HL-60/S4 (cell line): ENCODE data around the gene PRSS50.
"Not testable (repeated sequence)": the region's sequence is repeated elsewhere in the genome, so short reads cannot be mapped to it uniquely, and the experiment has no call there.

Source experiments
- in situ Hi-C: fragments of 300-500 bp; cut with MboI; formaldehyde crosslinking; loops from 2 replicates; pipeline ENCODE4 v1.14.3; 2022; ENCODE audit warnings: low sequenced_read_pairs

PRSS50 gene

DNA sequence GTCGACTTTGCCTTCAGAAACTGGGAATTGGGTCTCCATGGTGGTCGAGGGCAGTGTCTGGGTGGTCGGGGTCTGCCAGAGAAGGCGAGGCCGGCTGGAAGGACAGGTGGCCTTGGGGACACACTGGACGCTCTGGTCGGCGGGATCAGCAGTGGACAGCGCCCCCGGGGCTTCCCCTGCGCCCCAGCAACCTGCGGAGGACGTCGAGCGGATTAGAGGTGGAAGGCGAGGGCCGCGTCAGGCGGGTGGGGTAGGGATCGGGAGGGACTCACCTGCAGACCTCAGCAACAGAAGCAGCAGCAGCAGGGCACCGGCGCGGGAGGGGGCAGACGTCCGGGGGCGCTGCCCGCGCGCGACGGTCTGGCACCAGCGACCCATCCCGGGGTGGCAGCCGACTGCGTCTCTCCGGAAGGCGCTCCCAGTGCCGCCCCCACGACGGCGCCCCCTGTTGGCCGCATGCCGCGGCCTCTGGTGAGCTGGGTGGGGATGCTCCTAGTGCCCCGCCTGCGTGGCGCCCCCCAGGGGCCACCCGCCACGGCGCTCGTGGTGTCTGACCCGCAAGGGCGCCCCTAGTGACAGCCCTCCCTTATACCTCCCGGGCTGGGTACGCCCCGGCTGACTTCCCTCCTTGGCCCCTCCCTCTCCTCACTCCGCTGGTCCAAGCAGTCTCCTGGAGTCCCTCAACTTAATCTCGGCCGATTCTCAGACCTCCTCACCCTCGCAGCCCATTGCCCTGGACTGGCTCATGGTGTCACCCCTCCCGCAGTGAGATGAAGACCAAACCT is at the start of gene PRSS50:
Gene PRSS50, minus strand, starts transcription at position 423 of the 785 bp plus-strand sequence. Its CDS starts 45 bp downstream, at position 378.
- in situ Hi-C loops = loop anchor here (25.0 kb wide), 2 partner anchors 170 to 645 kb away; partner anchors contain the start of gene PTH1R

GRCh38 chr3:46764206-46764605 is 46.5 kb upstream of the PRSS50 start:
- in situ Hi-C loops = no loop called here

DNA sequence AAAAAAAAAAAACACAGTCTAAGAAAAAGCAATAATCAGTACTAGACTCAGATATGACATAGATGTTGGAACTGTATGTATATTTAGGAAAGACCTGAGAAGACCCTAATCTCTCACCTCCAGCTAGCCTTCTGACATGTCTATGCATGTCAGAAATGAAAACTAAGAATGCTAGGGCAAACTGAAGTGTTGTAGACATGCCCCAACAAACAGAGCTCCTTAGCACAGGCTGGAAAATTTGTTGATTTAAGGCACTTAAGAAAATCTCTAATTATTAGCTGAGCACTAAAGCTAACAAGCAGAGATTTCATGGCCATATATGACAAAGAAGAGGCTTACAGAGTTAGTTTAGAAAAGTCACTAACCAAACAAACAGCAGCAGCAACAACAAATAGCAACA is 45.5 kb upstream of the PRSS50 start:
- in situ Hi-C loops = no loop called here

DNA sequence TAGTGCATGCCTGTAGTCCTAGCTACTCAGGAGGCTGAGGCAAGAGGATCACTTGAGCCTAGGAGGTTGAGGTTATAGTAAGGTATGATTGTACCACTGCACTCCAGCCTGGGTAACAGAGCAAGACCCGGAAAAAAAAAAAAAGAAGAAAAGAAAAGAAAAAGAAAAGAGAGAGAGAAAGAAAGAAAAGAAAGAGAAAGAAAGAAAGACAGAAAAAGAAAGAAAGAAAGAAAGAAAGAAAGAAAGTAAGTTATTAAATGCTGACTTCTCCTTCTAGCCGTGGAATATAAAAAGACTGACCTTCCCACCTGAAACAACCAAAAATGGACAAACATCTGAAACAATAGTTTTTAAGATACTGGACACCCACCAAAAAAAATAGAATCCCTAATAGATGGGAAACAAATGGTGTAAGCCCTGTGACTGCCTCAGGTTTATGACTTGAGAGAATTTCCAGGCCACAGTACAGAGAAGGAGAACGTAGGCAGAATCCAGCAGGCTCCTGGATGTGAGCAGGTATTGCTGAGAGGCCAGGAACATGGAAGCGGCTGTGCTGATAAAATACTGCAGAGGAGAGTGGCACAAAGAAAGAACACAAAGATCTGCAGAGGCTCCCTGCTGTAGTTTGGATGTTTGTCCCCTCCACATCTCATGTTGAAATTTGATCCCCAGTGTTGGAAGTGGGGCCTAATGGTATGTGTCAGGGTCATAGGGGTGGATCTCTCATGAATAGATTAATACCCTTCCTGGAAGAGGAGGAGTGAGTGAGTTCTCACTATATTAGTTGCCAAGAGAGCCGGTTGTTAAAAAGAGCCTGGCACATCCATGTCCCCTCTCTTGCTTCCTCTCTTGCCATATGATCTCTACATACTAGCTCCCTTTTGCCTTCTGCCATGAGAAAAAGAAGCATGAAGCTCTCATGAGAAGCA is 41.8 kb upstream of the PRSS50 start:
- in situ Hi-C loops = no loop called here

- in situ Hi-C loops = no loop called here
Observed at GRCh38 chr3:46756642-46757041, 39.0 kb upstream of the PRSS50 start.

- in situ Hi-C loops = no loop called here
Observed at GRCh38 chr3:46755646-46756045, 38.0 kb upstream of the PRSS50 start.

DNA sequence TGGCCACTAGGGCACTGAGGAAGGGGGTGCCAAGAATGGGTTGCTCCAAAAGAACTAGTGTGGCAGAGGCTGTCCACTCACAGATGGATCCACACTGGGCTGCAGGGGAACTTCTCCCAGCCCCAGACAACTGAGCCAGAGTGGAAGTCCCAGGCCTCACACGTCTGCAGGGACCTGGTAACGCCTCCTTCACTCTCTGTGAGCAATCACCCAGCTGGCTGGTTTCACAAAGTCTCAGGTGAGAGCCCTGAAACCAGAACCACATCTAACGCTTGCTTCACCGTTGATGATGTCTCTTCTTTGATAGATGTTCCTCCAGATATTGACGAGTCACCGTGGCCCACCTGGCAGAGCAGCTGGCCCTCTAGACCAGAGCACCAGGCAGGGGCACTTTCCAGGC is 35.5 kb upstream of the PRSS50 start:
- in situ Hi-C loops = not testable (repeated sequence)

DNA sequence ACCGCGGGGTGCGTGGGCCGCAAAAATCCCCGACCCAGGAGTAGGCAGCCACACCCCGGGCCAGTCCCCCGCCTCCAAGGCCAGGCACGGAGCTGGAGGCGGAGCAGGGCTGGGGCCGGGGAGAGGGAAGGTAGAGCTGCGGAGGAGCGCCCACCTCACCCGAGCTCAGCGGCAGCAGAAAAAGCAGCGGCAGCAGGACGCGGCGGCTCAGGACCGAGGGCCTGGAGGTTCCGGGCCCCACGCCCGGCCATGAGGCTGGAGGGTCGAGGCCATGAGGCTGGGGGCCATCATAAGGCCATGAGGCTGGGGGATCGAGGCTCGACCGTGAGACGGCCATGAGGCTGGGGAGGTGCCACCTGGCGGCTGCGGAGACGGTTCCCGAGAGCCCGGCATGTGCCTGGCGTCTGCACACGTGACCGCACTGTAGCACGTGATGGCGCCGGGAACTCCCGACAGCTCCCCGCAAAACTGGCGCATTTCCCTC is 32.9 kb upstream of the PRSS50 start:
- in situ Hi-C loops = no loop called here

GRCh38 chr3:46749129-46749528 is 31.5 kb upstream of the PRSS50 start:
- in situ Hi-C loops = no loop called here

DNA sequence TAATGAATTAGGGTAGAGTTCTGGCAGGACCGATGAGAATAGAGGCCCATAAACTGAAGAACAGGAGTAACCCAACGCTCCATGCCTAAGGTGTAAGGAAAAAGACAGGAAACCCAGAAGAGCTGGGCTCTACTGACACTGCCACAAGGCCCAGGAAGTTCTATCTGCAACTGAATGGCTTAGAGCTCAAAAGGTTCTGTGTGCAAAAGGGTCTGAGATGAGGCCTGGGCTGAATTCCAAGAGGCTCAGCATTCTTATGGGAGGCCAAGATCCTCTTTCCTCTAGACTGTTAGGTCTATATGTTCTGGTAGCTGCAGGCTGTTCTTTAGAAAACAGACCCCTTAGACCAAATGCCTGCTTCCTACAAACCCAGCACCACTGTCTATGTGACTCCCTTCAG is 30.5 kb upstream of the PRSS50 start:
- in situ Hi-C loops = no loop called here

DNA sequence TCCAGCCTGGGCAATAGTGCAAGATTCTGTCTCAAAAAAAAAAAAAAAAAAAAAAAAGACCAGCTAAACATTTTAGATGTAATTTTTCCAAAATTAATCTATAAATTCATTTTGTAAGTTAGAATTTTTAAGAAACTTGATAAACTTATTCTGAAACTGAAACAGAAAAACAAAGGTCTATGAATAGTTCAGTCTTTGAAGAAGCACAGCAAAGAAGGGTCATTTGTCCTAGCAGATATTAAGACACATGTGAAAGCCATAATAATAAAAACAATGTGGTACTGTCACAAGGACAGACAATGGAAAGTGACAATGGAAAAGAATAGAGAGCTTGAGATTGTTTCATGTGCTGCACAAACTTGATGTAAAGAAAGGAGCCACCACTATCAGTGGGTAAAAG is 29.0 kb upstream of the PRSS50 start:
- in situ Hi-C loops = no loop called here

DNA sequence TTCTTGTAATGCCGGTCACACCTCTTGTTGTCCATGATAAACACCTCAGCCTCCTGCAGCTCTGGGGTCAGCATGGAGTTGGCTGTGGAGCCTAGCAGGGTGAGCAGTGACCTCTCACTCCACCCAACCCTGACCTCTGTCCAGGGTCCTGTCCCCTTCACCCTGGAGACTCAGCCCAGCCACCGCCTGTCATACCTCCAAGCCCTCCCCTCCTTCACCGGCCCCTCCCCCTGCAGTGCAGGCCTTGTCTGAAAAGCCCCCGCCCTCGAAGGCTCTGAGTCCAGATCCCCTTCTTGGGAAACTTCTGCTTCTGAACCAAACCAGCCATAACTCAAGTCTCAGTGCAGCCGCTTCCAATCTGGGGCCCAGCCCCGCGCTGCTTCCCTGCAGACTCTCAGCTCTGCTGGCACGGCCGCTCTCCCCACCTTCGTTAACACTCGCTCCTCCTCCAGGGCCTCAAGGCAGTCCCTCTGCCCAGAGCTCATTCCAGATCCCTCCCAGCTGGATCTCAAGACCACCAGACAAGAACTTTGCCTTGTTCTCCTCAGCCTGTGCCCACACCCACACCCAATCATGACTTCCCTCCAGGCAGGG is 25.4 kb upstream of the PRSS50 start:
- in situ Hi-C loops = no loop called here

DNA sequence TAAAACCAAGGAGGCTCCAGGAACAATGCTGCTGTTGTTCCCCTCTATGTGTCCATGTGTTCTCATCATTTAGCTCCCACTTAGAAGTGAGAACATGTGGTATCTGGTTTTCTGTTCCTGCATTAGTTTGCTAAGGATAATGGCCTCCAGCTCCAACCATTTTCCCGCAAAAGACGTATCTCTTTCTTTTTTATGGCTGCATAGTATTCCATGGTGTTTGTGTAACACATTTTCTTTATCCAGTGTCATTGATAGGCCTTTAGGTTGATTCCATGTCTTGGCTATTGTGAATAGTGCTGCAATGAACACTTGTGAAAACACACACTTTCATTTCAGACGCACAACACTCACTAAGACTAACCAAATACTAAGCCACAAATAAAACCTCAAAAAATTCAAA is 21.9 kb upstream of the PRSS50 start:
- in situ Hi-C loops = not testable (repeated sequence)

- in situ Hi-C loops = no loop called here
Observed at GRCh38 chr3:46737329-46737731, 19.7 kb upstream of the PRSS50 start.

DNA sequence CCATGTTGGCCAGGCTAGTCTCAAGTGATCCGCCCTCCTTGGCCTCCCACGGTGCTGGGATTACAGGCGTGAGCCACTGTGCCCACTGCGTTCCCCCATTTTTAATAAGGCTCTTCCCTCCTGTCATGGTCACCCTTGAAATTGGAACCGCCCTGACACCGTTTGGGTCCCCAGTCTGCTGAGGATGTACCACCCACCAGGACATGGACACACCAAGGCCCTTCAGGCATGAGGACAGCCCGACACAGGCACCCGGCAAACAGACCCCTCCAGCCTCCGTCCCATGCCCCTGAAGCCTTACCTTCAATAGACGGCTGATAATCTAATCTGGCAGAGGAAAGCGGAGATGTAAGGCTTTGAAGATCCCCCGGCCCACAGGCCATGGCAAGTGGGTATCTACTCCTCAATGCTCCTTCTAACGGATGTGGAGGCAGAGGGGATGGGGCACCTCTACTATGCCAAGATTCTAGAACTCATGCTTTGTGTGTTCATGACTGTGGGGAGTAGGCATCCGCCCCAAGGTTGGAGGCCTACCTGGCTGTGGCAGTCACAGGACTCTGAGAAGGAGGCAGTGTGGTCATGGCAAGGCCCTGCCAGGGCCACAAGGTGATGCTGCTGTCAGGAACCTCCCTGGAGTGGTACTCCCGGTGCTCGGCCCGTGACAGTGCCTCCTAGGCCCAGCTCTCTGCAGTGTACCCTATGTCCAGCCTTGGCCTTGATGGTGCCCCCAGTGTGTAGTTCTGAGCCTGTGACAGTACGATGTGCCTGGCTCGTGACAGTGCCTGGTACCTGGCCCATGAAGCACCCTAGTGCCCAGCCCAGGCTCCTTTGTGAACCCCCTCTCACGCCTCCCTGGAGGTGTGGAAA is 18.6 kb upstream of the PRSS50 start:
- in situ Hi-C loops = no loop called here

- in situ Hi-C loops = no loop called here
Observed at GRCh38 chr3:46734773-46735172, 17.1 kb upstream of the PRSS50 start.

DNA sequence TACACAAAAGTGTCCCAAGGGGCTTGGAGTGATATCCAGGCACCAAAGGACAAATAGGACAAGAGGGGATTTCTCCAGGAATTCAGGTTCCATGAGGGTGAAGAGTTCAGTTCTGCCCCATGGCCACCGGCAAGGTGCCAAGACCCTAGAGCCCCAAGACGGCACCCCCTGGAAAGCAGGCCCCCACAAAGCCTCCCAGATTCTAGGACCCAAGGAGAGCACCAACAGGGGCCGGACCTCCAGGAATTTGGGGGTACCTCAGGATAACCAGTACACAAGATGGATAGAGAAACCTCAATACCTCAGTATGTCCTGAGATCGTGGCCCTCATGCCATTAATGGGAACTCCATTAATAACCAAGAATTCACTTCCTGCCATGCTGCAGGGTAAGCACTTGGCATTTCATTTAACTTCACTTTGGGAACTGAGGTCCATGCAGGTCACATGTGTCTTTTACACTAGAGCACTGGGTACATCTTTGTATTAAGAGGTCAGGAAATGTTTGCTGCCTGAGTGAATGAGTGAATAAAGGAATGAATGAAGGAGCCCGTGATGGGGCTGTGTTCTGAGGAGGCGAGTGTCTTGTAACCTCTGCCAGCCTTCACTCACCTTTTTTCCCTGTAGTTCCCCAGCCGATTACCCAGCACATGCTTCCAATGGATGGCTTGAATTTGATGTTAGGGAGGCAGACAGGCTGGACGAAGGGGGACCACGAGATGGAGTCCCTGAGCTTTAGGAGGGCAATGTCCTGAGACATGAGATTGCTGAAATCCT is 15.5 kb upstream of the PRSS50 start:
- in situ Hi-C loops = no loop called here

DNA sequence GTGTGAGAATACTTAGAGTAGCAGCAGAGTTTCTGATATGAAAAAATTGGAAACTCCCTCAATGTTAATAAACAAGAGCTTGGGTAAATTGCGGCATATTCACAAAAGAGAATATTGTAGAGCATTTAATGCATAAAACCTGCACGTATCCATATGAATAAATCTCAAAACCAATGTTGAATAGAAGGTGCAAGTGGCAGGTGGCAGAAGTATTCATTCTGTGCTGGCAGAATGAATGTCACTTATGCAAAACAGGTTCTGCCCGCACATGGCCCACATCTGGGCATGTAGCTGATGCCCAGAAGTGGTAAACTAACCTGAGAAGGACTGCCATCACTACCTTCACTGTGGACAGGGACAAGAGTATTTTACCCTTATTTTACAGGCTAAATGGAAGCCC is 14.1 kb upstream of the PRSS50 start:
- in situ Hi-C loops = no loop called here

GRCh38 chr3:46730819-46731218 is 13.2 kb upstream of the PRSS50 start:
- in situ Hi-C loops = no loop called here

GRCh38 chr3:46729038-46729437 is 11.4 kb upstream of the PRSS50 start:
- in situ Hi-C loops = no loop called here
